ENCODE measurements around the gene LRRC25.

The LRRC25 gene

GRCh38 chr19:18435842-18436670 is 38.6 kb upstream of the LRRC25 start:
- no peak for DNase-seq (ENCODE audit: low read depth)

DNA sequence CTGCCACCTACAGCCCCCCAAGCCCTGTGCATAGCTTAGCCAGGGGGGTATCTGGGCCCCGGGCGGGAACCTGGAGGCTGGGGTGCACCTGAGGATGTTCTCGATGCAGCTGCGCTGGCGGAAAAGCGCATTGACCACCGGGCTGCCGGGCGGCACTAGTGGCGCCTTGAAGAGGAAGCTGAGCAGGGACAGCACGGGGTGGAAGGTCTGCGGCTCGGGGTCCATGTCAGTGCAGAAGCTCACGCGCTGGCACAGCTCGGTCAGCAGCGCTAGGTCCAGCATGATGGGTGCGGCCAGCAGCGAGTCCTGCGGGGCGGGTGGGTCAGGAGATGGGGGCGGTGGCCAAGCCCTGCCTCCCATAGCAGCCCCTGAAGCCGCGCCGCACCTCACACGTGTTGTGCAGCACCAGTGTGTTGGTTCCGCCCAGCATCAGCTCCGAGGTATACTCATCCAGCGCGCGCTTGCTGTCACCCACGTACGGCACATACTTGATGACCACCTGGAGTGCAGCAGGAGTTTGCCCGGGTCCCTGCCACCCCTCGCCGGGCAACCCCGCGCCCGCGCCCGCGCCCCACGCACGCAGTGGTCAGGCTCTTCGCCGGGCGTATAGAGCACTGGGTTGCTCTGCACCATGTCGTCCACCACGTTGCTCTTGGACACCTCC is 37.9 kb upstream of the LRRC25 start:
- no peak for DNase-seq (ENCODE audit: low read depth)

GRCh38 chr19:18434411-18435175 is 37.2 kb upstream of the LRRC25 start:
- no peak for DNase-seq (ENCODE audit: low read depth)

- DNase-seq (ENCODE audit: low read depth) = no peak
Measured at GRCh38 chr19:18433735-18434398, 36.4 kb upstream of the LRRC25 start.

GRCh38 chr19:18433015-18433691 is 35.7 kb upstream of the LRRC25 start:
- DNase-seq (ENCODE audit: low read depth) = no peak

GRCh38 chr19:18432275-18433014 is 35.0 kb upstream of the LRRC25 start:
- DNase-seq (ENCODE audit: low read depth) = no peak

DNA sequence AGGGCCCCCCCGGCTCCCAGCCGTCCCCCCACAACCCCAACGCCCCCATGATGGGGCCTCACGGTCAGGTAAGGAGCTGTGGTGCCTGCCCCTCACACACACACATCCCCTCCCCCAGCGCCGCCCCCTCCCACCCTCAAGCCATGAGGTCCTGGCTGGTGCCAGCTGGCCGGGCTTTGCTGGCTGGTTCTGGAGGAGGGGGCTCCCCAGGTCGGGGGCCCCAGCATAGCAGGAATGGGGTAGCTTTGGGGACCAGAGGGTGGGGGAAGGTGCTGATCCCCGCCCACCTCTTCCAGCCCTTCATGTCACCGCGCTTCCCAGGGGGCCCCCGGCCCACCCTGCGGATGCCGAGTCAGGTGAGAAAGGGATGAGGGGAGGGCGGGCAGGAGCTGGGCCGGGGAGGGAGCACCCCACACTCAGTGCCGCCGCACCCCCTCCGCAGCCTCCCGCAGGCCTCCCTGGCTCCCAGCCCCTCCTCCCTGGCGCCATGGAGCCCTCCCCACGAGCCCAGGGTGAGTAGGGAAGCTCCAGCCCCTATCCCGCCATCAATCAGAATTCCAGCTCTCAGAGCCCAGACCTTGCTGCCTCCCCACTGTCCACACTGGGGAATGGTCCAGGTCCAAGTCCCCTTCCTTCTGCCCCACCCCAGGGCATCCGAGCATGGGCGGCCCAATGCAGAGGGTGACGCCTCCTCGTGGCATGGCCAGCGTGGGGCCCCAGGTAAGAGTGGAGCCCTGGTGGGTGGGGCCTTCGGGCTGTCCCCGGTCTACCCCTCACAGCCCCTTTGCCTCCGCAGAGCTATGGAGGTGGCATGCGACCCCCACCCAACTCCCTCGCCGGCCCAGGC is 34.2 kb upstream of the LRRC25 start:
- no peak for DNase-seq (ENCODE audit: low read depth)

GRCh38 chr19:18430417-18431144 is 33.2 kb upstream of the LRRC25 start:
- DNase-seq (ENCODE audit: low read depth) = no peak

DNA sequence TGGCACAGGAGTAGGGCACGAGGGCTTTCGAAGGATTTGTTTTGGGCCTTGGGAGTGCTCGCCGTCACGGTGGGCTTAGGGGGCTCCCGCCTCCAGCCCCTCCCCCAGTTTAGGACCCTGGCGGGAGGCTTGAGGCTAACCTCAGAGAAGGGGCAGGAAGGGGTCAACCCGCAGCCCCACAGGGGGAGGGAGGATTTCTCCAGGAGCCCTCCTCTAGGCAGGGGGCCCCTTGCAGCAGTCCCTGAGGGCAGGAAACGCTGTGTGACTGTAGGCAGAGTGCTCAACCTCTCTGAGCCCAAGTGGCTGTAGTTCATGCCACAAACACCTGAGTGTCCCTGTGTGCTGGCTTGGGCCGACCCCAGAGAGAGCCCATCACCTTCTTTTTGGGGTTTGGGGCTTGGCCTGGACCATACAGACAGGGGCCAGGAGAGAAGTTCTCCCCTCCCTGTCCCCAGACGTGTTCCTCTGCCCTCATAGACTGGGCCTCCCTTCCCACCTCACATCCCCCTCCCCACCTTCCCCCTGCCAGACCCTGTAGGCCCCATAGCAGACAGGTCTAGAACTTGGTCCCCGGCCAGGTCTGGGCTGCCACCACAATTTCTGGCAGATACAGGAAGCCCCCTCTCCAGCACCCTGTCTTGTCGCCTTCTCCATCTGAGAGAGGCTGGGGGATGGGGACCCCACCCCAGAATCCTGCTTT is 32.4 kb upstream of the LRRC25 start:
- DNase-seq (ENCODE audit: low read depth) = no peak

GRCh38 chr19:18428787-18429674 is 31.6 kb upstream of the LRRC25 start:
- peak; percentile 79 for DNase-seq (ENCODE audit: low read depth)

DNA sequence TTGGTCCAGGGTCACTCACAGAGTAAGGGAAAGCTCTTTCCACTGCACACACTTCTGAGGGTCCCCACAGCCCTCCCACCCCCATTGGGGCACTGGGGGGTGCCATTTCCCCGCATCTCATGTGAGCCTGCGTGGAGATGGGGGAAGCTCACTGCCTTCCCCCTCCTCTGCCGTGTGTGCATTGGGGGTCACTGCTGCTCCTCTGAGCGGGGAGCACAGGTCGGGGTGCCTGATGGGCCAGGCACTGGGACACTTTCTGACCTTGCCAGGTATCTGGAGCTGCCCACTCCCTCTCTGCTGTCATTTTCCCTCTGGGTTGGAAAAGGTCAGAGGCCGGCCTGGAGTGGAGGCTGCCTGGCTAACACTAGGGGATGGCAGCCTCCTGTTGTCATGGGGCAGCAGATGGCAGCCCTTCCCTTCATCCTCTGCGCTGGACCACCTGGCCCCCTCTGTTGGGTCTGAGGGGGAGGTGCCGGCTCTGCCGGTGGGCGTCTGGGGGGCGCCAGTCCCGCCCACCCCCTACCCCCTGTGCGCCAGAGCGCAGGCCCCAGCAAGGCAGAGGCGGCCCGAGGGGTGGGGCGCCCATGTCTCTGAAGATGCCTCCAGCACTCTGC is 30.9 kb upstream of the LRRC25 start:
- no peak for DNase-seq (ENCODE audit: low read depth)

GRCh38 chr19:18427743-18428113 is 30.3 kb upstream of the LRRC25 start:
- no peak for DNase-seq (ENCODE audit: low read depth)

DNA sequence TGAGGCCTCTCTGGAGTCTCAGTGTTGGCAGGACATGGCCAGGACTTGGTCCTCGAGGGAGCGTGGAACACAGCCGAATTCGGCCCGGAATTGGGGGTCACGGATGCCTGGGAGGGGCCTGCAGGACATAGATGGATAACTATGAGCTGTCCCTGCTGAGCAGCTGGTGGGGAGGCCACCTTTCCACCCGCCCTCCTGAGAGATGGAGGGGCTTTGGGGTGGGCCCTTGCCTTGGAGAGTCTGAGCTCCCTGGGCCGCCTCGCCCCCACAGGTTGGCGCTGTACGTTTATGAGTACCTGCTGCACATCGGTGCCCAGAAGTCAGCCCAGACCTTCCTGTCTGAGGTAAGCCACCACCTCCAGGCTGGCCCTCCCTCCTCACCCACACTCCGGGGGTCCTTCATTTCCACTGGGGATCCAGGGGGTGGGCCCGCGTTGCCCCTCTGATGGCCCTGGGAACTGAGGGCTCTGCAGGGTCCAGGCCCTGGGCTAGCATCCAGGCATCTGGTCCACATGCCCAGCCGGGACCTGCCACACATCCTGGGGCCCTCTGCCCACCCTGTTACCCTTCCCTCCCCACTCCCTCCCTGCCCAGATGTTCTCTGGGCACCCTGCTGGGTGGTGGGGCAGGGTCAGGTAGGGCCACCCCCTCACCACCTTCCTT is 29.8 kb upstream of the LRRC25 start:
- no peak for DNase-seq (ENCODE audit: low read depth)

DNA sequence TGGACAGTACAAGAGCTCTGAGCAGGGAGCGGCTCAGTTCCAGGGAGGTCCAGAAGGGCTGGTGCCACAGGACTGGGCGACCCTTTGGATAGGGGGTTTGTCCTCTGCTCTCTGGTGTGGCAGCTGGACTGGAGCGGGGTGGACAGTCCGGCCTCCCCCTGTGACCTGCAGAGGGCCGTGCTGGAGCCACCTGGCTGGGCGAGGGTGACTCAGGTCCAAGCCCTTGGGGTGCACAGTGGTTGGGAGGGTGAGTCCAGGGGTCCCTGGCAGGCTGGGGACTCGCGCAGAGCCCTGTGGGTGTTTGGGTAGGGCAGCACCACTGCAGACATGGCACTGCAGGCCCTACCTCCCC is 29.0 kb upstream of the LRRC25 start:
- no peak for DNase-seq (ENCODE audit: low read depth)

- no peak for DNase-seq (ENCODE audit: low read depth)
Measured at GRCh38 chr19:18425515-18426415, 28.3 kb upstream of the LRRC25 start.
